ENCODE data around the gene VTN.

DNA sequence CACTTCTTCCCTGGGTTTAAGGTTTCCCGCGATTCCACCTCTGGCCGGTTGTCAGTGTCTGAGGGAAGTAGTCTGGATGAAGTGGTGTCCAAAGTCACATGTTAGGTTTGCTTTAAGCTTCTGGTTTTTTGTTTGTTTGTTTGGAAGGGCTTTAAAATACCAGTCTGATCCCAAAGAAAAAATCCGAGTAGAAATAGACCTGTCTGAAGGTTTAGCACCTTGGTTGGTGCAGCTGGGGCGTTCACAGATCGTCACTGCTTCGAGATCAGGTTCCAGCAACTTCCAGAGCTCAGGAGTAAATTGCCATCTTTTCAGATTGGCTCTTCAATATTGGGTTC, 50.5 kb downstream of the VTN start:
- TF ChIP-seq POLR2A (IDR thresholded peaks at IDR 0.05; ENCODE audit: low read length) = no peak
- no peak for TF ChIP-seq MAZ (IDR thresholded peaks at IDR 0.05; ENCODE audit: borderline replicate concordance, low read depth, low read length)
- TF ChIP-seq, protein P1, sequence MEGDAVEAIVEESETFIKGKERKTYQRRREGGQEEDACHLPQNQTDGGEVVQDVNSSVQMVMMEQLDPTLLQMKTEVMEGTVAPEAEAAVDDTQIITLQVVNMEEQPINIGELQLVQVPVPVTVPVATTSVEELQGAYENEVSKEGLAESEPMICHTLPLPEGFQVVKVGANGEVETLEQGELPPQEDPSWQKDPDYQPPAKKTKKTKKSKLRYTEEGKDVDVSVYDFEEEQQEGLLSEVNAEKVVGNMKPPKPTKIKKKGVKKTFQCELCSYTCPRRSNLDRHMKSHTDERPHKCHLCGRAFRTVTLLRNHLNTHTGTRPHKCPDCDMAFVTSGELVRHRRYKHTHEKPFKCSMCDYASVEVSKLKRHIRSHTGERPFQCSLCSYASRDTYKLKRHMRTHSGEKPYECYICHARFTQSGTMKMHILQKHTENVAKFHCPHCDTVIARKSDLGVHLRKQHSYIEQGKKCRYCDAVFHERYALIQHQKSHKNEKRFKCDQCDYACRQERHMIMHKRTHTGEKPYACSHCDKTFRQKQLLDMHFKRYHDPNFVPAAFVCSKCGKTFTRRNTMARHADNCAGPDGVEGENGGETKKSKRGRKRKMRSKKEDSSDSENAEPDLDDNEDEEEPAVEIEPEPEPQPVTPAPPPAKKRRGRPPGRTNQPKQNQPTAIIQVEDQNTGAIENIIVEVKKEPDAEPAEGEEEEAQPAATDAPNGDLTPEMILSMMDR (IDR thresholded peaks at IDR 0.05) = no peak
- TF ChIP-seq, protein P2, sequence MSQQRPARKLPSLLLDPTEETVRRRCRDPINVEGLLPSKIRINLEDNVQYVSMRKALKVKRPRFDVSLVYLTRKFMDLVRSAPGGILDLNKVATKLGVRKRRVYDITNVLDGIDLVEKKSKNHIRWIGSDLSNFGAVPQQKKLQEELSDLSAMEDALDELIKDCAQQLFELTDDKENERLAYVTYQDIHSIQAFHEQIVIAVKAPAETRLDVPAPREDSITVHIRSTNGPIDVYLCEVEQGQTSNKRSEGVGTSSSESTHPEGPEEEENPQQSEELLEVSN (IDR thresholded peaks at IDR 0.05; ENCODE audit: borderline replicate concordance, low read depth) = no peak

Data from A549 (cell line).